ENCODE data around the gene BCO2.
"Not testable (repeated sequence)": the region's sequence is repeated elsewhere in the genome, so short reads cannot be mapped to it uniquely, and the experiment has no call there.

The BCO2 gene

GRCh38 chr11:112174789-112175598 lies at the start of gene BCO2:
Gene BCO2 (plus strand): TSS chr11:112175512. CDS start chr11:112175602, 90 bp downstream.
- no peak for DNase-seq

GRCh38 chr11:112127056-112127455 lies 48.3 kb upstream of the BCO2 start:
- no peak for DNase-seq

- no peak for DNase-seq
These were observed 46.7 kb upstream of the BCO2 start for GRCh38 chr11:112128483-112129121.

GRCh38 chr11:112129656-112130055 lies 45.7 kb upstream of the BCO2 start:
- DNase-seq, result no peak

GRCh38 chr11:112132737-112133136 lies 42.6 kb upstream of the BCO2 start:
- DNase-seq, result no peak

GRCh38 chr11:112134473-112134872 lies 40.8 kb upstream of the BCO2 start:
- no peak for DNase-seq

- DNase-seq, result no peak
These were observed 31.7 kb upstream of the BCO2 start for GRCh38 chr11:112143597-112143996.

- DNase-seq, result no peak
These were observed 24.8 kb upstream of the BCO2 start for GRCh38 chr11:112150517-112150916.

- DNase-seq, result no peak
These were observed 19.0 kb upstream of the BCO2 start for GRCh38 chr11:112156153-112156955.

GRCh38 chr11:112156956-112157766 lies 18.2 kb upstream of the BCO2 start:
- DNase-seq, result no peak

- DNase-seq, result no peak
These were observed 15.9 kb upstream of the BCO2 start for GRCh38 chr11:112159098-112160065.

GRCh38 chr11:112160091-112160848 lies 15.0 kb upstream of the BCO2 start:
- DNase-seq, result no peak

GRCh38 chr11:112161012-112161411 lies 14.3 kb upstream of the BCO2 start:
- no peak for DNase-seq

- not testable (repeated sequence) for DNase-seq
These were observed 13.1 kb upstream of the BCO2 start for GRCh38 chr11:112162200-112162599.

- no peak for DNase-seq
These were observed 12.4 kb upstream of the BCO2 start for GRCh38 chr11:112162761-112163546.

- DNase-seq, result no peak
These were observed 11.2 kb upstream of the BCO2 start, which contains the start of gene IL18 for GRCh38 chr11:112163875-112164685. Gene IL18 (minus strand): TSS chr11:112164094. CDS start chr11:112155053, 9,041 bp downstream.

GRCh38 chr11:112165049-112165448 lies 10.3 kb upstream of the BCO2 start:
- DNase-seq, result no peak

- no peak for DNase-seq
These were observed 8.8 kb upstream of the BCO2 start for GRCh38 chr11:112166562-112166961.

GRCh38 chr11:112167145-112167544 lies 8.2 kb upstream of the BCO2 start, which contains the start of gene TEX12:
Gene TEX12 (plus strand): TSS chr11:112167372. CDS start chr11:112169269, 1,897 bp downstream.
- DNase-seq, result no peak

Data from NCI-H524 treated with DMSO at 0.1 percent for 48 hours (cell line).